Type B pancreatic cell (in vitro differentiated cells): ENCODE measurements around the gene RIT2. TPM values are rescaled to one million over a fixed set of nuclear protein-coding genes. Genes with fewer than 3 reads are reported as not detected.

Experiments
- DNase-seq: peaks from one replicate; pipeline ENCODE4 v3.0.0; 2021; ENCODE audit warnings: mixed read lengths; ENCODE audit not compliant: unreplicated experiment; ENCODE audit errors: extremely low spot score
- H3K27ac Mint-ChIP-seq: 2 replicates; pipeline ENCODE4 v1.8.0; 2021; ENCODE audit warnings: mild to moderate bottlenecking, mixed read lengths
- H3K27me3 Mint-ChIP-seq: 2 replicates; pipeline ENCODE4 v1.8.0; 2021; ENCODE audit warnings: mixed read lengths
- H3K36me3 Mint-ChIP-seq: 2 replicates; pipeline ENCODE4 v1.8.0; 2021; ENCODE audit warnings: mixed read lengths
- H3K4me1 Mint-ChIP-seq: one replicate; pipeline ENCODE4 v1.8.0; 2021; ENCODE audit warnings: mixed read lengths; ENCODE audit not compliant: unreplicated experiment
- H3K4me3 Mint-ChIP-seq: 2 replicates; pipeline ENCODE4 v1.8.0; 2021; ENCODE audit warnings: mild to moderate bottlenecking, mixed read lengths
- H3K9me3 Mint-ChIP-seq: 2 replicates; pipeline ENCODE4 v1.8.0; 2021; ENCODE audit warnings: mixed read lengths
- total RNA-seq: library from RNA; stranded (reverse); gene quantifications from 2 replicates; pipeline ENCODE4 v1.2.1, GENCODE V29; 2021; ENCODE audit warnings: low replicate concordance
- TF ChIP-seq, protein P1 (sequence below): fragments of 200-600 bp; sonication (generic); conservative IDR thresholded peaks from 2 replicates; pipeline ENCODE4 v1.5.0; 2021; ENCODE audit warnings: antibody characterized with exemption, mild to moderate bottlenecking

The RIT2 gene
- total RNA-seq, 1 donor from 2014 or later: not detected

GRCh38 chr18:42792731-42793130 is 322.8 kb downstream of the RIT2 start:
- DNase-seq: no peak
- H3K9me3 Mint-ChIP-seq: peaks cover 10% of the 10 kb centered on the region
- no peaks in the 10 kb centered on the region for H3K36me3 Mint-ChIP-seq
- no peaks in the 10 kb centered on the region for H3K4me1 Mint-ChIP-seq
- H3K27me3 Mint-ChIP-seq: no peaks in the 10 kb centered on the region
- TF ChIP-seq, protein P1, sequence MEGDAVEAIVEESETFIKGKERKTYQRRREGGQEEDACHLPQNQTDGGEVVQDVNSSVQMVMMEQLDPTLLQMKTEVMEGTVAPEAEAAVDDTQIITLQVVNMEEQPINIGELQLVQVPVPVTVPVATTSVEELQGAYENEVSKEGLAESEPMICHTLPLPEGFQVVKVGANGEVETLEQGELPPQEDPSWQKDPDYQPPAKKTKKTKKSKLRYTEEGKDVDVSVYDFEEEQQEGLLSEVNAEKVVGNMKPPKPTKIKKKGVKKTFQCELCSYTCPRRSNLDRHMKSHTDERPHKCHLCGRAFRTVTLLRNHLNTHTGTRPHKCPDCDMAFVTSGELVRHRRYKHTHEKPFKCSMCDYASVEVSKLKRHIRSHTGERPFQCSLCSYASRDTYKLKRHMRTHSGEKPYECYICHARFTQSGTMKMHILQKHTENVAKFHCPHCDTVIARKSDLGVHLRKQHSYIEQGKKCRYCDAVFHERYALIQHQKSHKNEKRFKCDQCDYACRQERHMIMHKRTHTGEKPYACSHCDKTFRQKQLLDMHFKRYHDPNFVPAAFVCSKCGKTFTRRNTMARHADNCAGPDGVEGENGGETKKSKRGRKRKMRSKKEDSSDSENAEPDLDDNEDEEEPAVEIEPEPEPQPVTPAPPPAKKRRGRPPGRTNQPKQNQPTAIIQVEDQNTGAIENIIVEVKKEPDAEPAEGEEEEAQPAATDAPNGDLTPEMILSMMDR: no peak
- H3K27ac Mint-ChIP-seq: no peak overlapping the region
- no peak overlapping the region for H3K4me3 Mint-ChIP-seq

DNA sequence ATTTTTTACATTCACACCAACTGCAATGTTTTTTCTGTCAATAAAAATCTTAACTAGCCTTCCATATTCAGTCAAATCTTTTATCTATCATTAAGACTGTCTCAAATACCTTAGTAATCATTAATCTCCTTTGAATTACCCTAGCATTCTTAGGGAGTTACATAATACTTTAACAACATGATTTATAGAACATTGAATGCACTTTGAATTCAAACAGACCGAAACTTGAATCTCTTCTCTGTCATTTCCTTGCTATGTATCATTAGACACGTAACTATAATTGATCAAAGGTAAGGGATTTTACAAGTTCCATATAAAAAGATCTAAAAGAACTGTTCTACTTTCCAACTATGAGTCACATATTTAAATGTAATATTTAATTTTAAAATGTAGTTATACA is 330.9 kb downstream of the RIT2 start:
- TF ChIP-seq, protein P1: no peak
- no peak overlapping the region for H3K4me3 Mint-ChIP-seq
- H3K27me3 Mint-ChIP-seq: no peaks in the 10 kb centered on the region
- DNase-seq: no peak
- H3K4me1 Mint-ChIP-seq: peaks cover 5% of the 10 kb centered on the region
- peaks cover 9% of the 10 kb centered on the region for H3K9me3 Mint-ChIP-seq
- no peaks in the 10 kb centered on the region for H3K36me3 Mint-ChIP-seq
- no peak overlapping the region for H3K27ac Mint-ChIP-seq

DNA sequence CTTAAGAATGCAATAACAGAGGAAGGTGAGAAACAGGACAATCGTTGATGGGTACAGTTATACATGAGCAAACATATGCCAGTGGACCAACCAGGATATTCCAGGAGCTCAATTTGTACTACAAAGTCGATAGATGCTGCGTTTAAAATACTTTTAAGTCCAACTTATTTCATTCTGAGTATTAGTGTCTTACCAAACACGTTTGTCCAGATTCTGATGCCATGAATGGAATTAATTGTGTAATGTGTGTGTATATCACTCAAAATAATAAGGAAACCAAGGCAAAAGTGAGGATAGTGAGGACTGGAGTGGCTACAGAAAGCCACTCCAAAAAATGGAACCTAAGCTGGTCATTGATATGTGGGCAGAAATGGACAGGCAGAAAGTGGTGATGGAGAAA is 332.6 kb downstream of the RIT2 start:
- H3K27me3 Mint-ChIP-seq: no peaks in the 10 kb centered on the region
- H3K4me1 Mint-ChIP-seq: peaks cover 18% of the 10 kb centered on the region
- H3K36me3 Mint-ChIP-seq: no peaks in the 10 kb centered on the region
- DNase-seq: no peak
- H3K9me3 Mint-ChIP-seq: peaks cover 4% of the 10 kb centered on the region
- peak overlapping the region; percentile 65 for H3K27ac Mint-ChIP-seq
- peak overlapping the region; percentile 54 for H3K4me3 Mint-ChIP-seq
- TF ChIP-seq, protein P1: no peak

- Mint-ChIP-seq H3K9me3 (peaks cover 4% of the 10 kb centered on the region), H3K4me1 (peaks cover 18% of the 10 kb centered on the region), H3K36me3 (no peaks in the 10 kb centered on the region), H3K27ac (no peak overlapping the region), H3K27me3 (no peaks in the 10 kb centered on the region), H3K4me3 (no peak overlapping the region)
- TF ChIP-seq, protein P1: no peak
- DNase-seq: no peak
Measured at GRCh38 chr18:42781298-42781815, 334.1 kb downstream of the RIT2 start.

DNA sequence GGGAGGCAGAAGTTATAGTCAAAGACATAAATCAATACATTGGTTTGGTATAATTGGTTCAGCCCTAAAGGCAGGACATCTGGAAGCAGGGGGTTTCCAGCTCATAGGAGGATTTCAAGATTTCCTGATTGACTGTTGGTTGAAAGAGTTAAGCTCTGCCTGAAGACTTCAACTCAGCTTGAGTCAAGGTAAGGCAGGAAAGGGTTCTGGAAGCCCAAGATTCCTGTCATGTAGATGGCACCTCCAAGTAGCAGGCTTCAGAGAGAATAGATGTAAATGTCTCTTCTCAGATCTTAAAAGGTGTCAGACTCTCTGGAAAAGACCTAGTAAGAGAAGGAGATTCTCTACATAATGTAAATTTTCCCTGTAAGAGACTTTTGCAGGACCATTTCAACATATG is 335.3 kb downstream of the RIT2 start:
- peaks cover 4% of the 10 kb centered on the region for H3K9me3 Mint-ChIP-seq
- DNase-seq: no peak
- no peaks in the 10 kb centered on the region for H3K36me3 Mint-ChIP-seq
- no peak overlapping the region for H3K4me3 Mint-ChIP-seq
- H3K4me1 Mint-ChIP-seq: peaks cover 18% of the 10 kb centered on the region
- H3K27ac Mint-ChIP-seq: no peak overlapping the region
- TF ChIP-seq, protein P1: no peak
- no peaks in the 10 kb centered on the region for H3K27me3 Mint-ChIP-seq
